BLaER1 treated with 17β-estradiol and CSF1 and Interleukin-3, amounts not matched to agents 10 nM and 100 nM (cell line): Measurements from ENCODE around the gene LINGO1.
A peak's percentile ranks its signal among the peaks of the same experiment; 100 is the strongest.

Experiments used
- H3K27ac ChIP-seq, 11 experiments: shearing (Covaris generic); formaldehyde crosslinking; 2 replicates each; pipeline ENCODE4 v1.8.1; 2022
- H3K27me3 ChIP-seq, 11 experiments: shearing (Covaris generic); formaldehyde crosslinking; 2 replicates each; pipeline ENCODE4 v1.8.1; 2022
- H3K36me3 ChIP-seq, 11 experiments: shearing (Covaris generic); formaldehyde crosslinking; 2 replicates each; pipeline ENCODE4 v1.8.1; 2022
- H3K4me1 ChIP-seq, 10 experiments: shearing (Covaris generic); formaldehyde crosslinking; 2 replicates each; pipeline ENCODE4 v1.8.1; 2022
- H3K4me2 ChIP-seq, 11 experiments: shearing (Covaris generic); formaldehyde crosslinking; 2 replicates each; pipeline ENCODE4 v1.8.1; 2022
- H3K4me3 ChIP-seq, 10 experiments: shearing (Covaris generic); formaldehyde crosslinking; 2 replicates each; pipeline ENCODE4 v1.8.1; 2022
- H3K9ac ChIP-seq, 11 experiments: shearing (Covaris generic); formaldehyde crosslinking; 2 replicates each; pipeline ENCODE4 v1.8.1; 2022
- H3K9me3 ChIP-seq, 11 experiments: shearing (Covaris generic); formaldehyde crosslinking; replicated peaks in 1 of 11; 2 replicates each; pipeline ENCODE4 v1.8.1; 2022
- H4K20me1 ChIP-seq, 11 experiments: shearing (Covaris generic); formaldehyde crosslinking; 2 replicates each; pipeline ENCODE4 v1.8.1; 2022
- Cebpa-rat ChIP-seq, 11 experiments: shearing (Covaris generic); IDR thresholded peaks; 2 replicates each; pipeline ENCODE4 v1.8.1; 2022

LINGO1 gene

DNA sequence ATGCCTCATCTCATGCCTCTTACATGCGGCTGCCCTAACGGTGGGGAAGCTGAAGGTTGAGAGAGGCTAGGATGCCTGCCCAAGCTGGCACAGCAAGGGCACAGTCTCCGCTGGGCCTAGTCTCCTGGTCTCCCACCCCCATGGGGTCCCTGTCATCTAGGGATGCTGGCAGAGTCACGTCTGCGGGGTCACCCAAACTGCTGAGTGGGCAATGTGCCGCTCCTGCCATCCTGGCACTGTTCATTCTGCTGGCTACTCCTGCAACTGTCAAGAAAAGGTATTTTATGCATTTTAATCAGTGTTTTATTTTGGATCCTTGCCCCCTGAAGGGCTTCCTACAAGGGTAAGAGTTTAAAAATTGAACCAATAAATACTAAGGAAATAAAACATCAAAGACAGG is 12.8 kb downstream of the LINGO1 start:
- H3K27me3 ChIP-seq: peaks cover 0 to 18% (median 7%) of the 10 kb centered on the region in 11 experiments; a peak in 9 of 22 replicates

DNA sequence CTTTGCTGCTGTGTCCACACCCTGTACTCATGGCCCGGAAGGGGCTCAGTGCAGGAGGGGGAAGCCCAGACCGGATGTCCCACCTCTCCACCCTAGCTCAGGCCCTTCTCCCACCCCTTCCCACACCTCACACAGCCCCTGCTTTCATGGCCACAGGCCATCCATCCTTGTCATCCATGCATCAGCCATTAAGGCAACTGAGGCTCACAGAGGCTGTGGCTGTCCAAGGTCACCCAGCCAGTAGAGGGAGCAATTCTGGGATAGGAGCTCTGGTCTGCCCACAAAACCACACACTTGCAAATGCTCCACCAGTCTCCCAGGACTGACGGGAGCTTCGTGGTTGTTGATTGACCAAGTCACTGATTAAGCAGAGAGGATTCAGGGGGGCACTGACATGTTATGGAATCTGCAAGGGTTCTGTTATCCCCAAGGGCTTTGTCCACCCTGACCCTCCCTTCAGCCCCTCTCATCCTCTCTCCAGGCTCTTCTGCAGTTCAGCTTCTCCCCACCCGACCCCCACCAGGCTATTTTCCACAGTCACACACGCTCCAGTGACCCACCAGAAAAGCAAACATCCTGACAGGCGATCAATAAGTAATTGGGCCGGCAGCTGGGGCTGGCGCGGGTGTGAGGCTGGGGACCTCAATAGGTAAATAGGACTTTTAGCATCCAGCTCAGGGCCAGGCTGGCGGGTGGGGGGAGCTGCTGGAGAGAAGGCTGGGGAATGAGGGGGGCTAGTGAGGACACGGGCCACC is 15.1 kb downstream of the LINGO1 start:
- no peak overlapping the region for H3K9ac ChIP-seq
- TF ChIP-seq Cebpa-rat (IDR thresholded peaks at IDR 0.05): no peak

More for the DNA sequence above, 12.8 kb downstream of the LINGO1 start:
- no peaks in the 10 kb centered on the region for H3K9me3 ChIP-seq
- TF ChIP-seq Cebpa-rat (IDR thresholded peaks at IDR 0.05): no peak
- no peaks in the 10 kb centered on the region for H3K36me3 ChIP-seq
- H3K4me1 ChIP-seq: peaks cover 9 to 58% (median 53%) of the 10 kb centered on the region in 10 experiments; a peak in 19 of 20 replicates
- H3K4me2 ChIP-seq: no peak overlapping the region
- H4K20me1 ChIP-seq: peaks cover 0 to 8% (median 0%) of the 10 kb centered on the region in 11 experiments; a peak in 1 of 22 replicates
- H3K4me3 ChIP-seq: no peak overlapping the region
- H3K9ac ChIP-seq: no peak overlapping the region
- H3K27ac ChIP-seq: no peak overlapping the region

DNA sequence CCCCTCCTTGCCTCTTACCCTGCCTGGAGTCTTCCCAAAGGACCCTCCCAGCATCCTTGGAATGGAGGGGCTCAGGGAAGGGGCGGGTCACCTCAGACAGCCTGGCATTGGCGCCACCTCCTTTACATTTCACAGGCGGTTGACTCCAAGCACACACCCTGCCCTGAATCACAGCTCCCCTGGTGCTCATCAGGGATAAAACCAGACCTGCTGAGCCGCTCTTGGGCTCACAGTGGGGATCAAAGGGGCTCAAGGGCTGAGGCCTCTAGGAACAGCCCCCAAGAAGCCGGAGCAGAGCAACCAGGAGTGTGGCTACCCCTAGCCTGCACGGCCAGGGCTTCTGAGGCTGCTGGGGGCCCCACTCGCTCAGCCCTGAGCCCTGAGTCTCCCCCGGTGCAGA is 16.6 kb downstream of the LINGO1 start:
- H3K4me1 ChIP-seq: peaks cover 21 to 39% (median 33%) of the 10 kb centered on the region in 10 experiments
- no peaks in the 10 kb centered on the region for H3K36me3 ChIP-seq
- no peaks in the 10 kb centered on the region for H3K9me3 ChIP-seq
- no peak overlapping the region for H3K27ac ChIP-seq
- H3K4me3 ChIP-seq: no peak overlapping the region
- H3K9ac ChIP-seq: peak overlapping the region in 1 of 11 experiments; percentile 18; a peak in 1 of 22 replicates
- no peak for TF ChIP-seq Cebpa-rat (IDR thresholded peaks at IDR 0.05)
- H4K20me1 ChIP-seq: no peaks in the 10 kb centered on the region; a peak in 2 of 22 replicates
- peak overlapping the region in 7 of 11 experiments; percentile 2 to 28 (median 21); a peak in 8 of 22 replicates for H3K4me2 ChIP-seq
- peaks cover 0 to 6% (median 0%) of the 10 kb centered on the region in 11 experiments; a peak in 6 of 22 replicates for H3K27me3 ChIP-seq

More for the DNA sequence above, 15.1 kb downstream of the LINGO1 start:
- Histone ChIP-seq H4K20me1 (peaks cover 0 to 8% (median 0%) of the 10 kb centered on the region in 11 experiments; a peak in 2 of 22 replicates), H3K27me3 (peaks cover 0 to 18% (median 7%) of the 10 kb centered on the region in 11 experiments; a peak in 9 of 22 replicates), H3K4me2 (peak overlapping the region in 6 of 11 experiments; percentile 3 to 40 (median 20); a peak in 6 of 22 replicates), H3K36me3 (no peaks in the 10 kb centered on the region), H3K27ac (no peak overlapping the region), H3K4me3 (no peak overlapping the region), H3K9me3 (no peaks in the 10 kb centered on the region), H3K4me1 (peaks cover 18 to 38% (median 32%) of the 10 kb centered on the region in 10 experiments; a peak in 19 of 20 replicates)

DNA sequence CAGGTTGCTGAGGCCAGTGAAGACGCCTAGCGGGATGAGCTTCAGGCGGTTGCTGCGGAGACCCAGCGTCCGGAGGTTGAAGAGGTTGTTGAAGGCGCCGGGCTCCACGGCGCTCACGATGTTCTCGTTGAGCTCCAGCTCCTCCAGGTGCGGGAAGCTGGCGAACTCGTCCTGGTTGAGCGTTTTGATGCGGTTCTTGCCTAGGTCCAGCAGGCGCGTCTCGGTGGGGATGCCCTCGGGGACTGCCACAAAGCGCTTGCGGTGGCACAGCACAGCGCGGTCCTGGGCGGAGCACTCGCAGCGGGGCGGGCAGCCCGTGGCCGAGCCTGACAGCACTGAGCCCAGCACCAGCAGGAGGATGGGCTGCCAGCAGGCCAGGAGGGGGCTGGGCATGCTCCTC is 17.2 kb downstream of the LINGO1 start:
- H3K4me3 ChIP-seq: no peak overlapping the region
- H3K9me3 ChIP-seq: no peaks in the 10 kb centered on the region
- H3K27ac ChIP-seq: no peak overlapping the region
- H3K9ac ChIP-seq: peak overlapping the region in 1 of 11 experiments; percentile 18; a peak in 1 of 22 replicates
- H4K20me1 ChIP-seq: no peaks in the 10 kb centered on the region; a peak in 2 of 22 replicates
- no peak for TF ChIP-seq Cebpa-rat (IDR thresholded peaks at IDR 0.05)
- H3K36me3 ChIP-seq: no peaks in the 10 kb centered on the region
- H3K27me3 ChIP-seq: peaks cover 0 to under 1% (median 0%) of the 10 kb centered on the region in 11 experiments; a peak in 1 of 22 replicates
- peak overlapping the region in 5 of 11 experiments; percentile 12 to 28 (median 21); a peak in 5 of 22 replicates for H3K4me2 ChIP-seq
- peaks cover 23 to 45% (median 39%) of the 10 kb centered on the region in 10 experiments for H3K4me1 ChIP-seq

DNA sequence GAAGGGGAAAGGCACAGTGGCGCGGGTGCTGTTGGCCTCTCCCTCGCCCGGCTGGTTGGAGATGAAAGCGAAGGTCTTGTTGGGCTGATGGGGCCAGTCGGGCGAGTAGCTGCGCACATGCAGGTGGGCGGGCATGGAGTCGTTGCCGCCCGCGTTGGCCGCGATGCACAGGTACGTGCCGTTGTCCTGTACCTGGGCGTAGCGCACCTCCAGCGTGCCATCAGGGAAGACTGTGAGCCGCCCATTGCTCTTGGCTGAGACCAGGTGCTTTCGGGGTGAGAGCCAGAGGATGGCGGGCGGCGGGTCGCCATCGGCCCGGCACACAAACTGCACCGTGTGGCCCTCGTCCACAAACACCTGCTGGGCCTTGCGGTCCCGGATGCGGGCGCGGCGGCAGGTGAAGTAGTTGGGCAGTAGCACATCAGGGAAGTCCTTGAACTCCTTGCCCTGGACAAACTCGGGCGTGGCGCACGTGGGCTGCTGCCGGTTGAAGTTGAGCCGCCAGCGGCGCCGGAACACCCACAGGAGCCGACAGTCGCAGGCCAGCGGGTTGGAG is 18.4 kb downstream of the LINGO1 start:
- Histone ChIP-seq H3K4me1 (peaks cover 23 to 56% (median 51%) of the 10 kb centered on the region in 10 experiments), H3K36me3 (no peaks in the 10 kb centered on the region)
- TF ChIP-seq Cebpa-rat (IDR thresholded peaks at IDR 0.05): no peak

DNA sequence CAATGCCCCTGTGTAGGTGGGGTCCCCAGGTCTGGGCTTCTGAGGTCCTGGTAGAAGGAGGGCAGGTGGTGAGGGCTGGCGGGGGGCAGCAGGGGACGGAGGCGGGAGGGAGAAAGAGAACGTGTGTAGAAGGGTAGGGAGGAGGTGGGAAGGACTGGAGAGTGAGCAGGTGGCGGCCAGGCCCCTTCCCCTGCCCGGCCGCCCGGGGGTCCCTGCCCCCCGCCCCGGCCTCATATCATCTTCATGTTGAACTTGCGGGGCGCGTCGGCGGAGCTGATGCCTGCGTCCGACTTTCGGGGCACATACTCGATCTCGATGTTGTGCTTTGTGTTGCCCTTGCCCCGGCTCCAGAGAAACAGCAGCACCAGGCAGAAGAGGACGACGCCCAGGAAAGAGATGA is 18.9 kb downstream of the LINGO1 start:
- no peak overlapping the region for H3K4me3 ChIP-seq
- H4K20me1 ChIP-seq: no peaks in the 10 kb centered on the region; a peak in 1 of 22 replicates
- no peak overlapping the region for H3K9ac ChIP-seq
- no peak overlapping the region for H3K27ac ChIP-seq
- H3K4me2 ChIP-seq: peak overlapping the region in 1 of 11 experiments; percentile 33; a peak in 1 of 22 replicates
- no peaks in the 10 kb centered on the region for H3K27me3 ChIP-seq
- TF ChIP-seq Cebpa-rat (IDR thresholded peaks at IDR 0.05): no peak
- H3K9me3 ChIP-seq: no peaks in the 10 kb centered on the region
- peaks cover 23 to 61% (median 56%) of the 10 kb centered on the region in 10 experiments for H3K4me1 ChIP-seq
- H3K36me3 ChIP-seq: no peaks in the 10 kb centered on the region

More for the DNA sequence above, 18.4 kb downstream of the LINGO1 start:
- Histone ChIP-seq H3K9ac (no peak overlapping the region), H3K4me3 (no peak overlapping the region), H3K4me2 (no peak overlapping the region), H3K9me3 (no peaks in the 10 kb centered on the region), H3K27me3 (no peaks in the 10 kb centered on the region), H3K27ac (no peak overlapping the region), H4K20me1 (no peaks in the 10 kb centered on the region; a peak in 2 of 22 replicates)

DNA sequence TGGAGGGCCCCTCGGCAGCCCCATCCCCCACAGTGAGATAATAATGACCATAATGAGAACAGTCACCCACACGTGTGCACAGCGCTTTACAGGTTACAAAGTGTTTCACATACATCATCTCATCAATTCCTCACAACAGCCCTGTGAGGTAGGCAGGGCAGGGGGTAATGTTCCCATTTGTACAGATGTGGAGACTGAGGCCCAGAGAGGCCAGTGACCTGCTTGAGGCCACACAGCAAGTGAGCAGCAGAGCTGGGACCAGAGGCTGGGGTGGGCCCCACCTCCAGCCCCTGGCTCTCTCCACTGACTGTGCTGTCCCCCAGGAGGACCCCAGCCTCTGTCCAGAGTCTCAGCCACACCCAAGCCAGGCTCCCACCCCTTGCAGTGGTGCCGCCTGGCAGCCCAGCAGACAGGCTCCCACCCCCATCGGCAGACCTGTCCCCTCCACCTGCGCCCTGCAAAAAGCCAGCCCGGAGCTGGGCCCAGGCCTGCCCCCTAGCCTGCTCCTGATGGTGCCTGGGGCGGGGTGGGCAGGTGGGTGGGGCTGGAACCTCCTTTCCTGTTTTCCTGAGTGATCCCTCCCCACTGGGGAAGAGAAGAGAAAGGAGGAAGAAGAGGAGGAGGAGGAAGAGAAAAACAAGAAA is 19.6 kb downstream of the LINGO1 start:
- H3K4me3 ChIP-seq: no peak overlapping the region
- TF ChIP-seq Cebpa-rat (IDR thresholded peaks at IDR 0.05): no peak
- no peaks in the 10 kb centered on the region; a peak in 1 of 22 replicates for H4K20me1 ChIP-seq

DNA sequence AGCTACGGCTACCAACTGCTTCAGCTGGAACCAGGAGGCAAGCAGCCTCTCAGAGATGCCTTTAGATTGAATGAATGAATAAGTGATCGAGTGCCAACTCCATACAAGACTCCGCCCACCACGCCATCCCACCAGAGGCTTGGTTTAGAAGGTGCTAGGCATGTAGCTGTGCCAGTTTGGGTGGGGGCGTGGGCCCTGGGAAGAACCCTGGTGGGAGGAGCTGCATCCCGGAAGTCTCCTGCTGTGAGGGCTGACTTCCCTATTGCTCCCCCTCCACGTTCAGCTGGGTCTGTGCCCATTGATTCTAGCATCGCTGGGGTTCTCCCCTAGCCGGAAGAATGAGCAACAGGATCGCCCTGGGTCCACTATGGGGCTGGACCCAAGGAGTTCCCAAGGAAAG is 20.9 kb downstream of the LINGO1 start:
- Histone ChIP-seq H3K9me3 (no peaks in the 10 kb centered on the region), H3K27me3 (no peaks in the 10 kb centered on the region), H3K9ac (peak overlapping the region in 1 of 11 experiments; percentile 9; a peak in 1 of 22 replicates), H3K4me2 (peak overlapping the region; percentile 29 to 87 (median 50)), H4K20me1 (no peaks in the 10 kb centered on the region; a peak in 1 of 22 replicates), H3K4me3 (no peak overlapping the region), H3K4me1 (peaks cover 43 to 71% (median 68%) of the 10 kb centered on the region in 10 experiments), H3K27ac (peak overlapping the region in 9 of 11 experiments; percentile 13 to 66 (median 50); a peak in 16 of 22 replicates), H3K36me3 (no peaks in the 10 kb centered on the region)
- no peak for TF ChIP-seq Cebpa-rat (IDR thresholded peaks at IDR 0.05)

More for the DNA sequence above, 19.6 kb downstream of the LINGO1 start:
- H3K36me3 ChIP-seq: no peaks in the 10 kb centered on the region
- peak overlapping the region in 3 of 11 experiments; percentile 23 to 33 (median 26); a peak in 4 of 22 replicates for H3K4me2 ChIP-seq
- peaks cover 30 to 67% (median 62%) of the 10 kb centered on the region in 10 experiments for H3K4me1 ChIP-seq
- H3K9me3 ChIP-seq: no peaks in the 10 kb centered on the region
- no peak overlapping the region for H3K9ac ChIP-seq
- H3K27ac ChIP-seq: no peak overlapping the region
- H3K27me3 ChIP-seq: no peaks in the 10 kb centered on the region
